Measurements from ENCODE around the gene THAP6.
"Not testable (repeated sequence)": the region's sequence is repeated elsewhere in the genome, so short reads cannot be mapped to it uniquely, and the experiment has no call there.

Gene THAP6

DNA sequence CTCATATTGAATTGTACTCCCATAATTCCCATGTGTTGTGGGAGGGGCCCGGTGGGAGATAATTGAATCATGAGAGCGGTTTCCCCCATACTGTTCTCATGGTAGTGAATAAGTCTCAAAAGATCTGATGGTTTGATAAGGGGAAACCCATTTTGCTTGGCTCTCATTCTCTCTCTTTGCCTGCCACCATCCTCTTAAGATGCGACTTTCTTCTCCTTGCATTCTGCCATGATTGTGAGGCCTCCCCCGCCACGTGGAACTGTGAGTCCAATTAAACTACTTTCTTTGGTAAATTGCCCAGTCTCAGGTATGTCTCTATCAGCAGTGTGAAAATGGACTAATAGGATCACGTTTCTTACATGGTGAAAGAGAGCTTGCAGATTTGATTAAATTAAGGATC lies 23.0 kb downstream of the THAP6 start:
- H3K9me2 ChIP-seq (replicated peaks; ENCODE audit: low read depth, low read length); H3K36me3 ChIP-seq (ENCODE audit: insufficient read depth, low read length); H4K20me1 ChIP-seq (ENCODE audit: insufficient read depth, low read length, poor library complexity, severe bottlenecking); H3K4me1 ChIP-seq (ENCODE audit: insufficient read depth, low read length, poor library complexity, severe bottlenecking); H3K79me2 ChIP-seq (ENCODE audit: insufficient read depth, low read length); H3K4me3 ChIP-seq (ENCODE audit: low read length, poor library complexity, severe bottlenecking); H3K9me3 ChIP-seq (ENCODE audit: insufficient read depth, low read depth, low read length); H3K4me2 ChIP-seq (ENCODE audit: low read depth, low read length, poor library complexity, severe bottlenecking); H3K27me3 ChIP-seq (ENCODE audit: insufficient read depth, low read length, poor library complexity, severe bottlenecking); H2AFZ ChIP-seq (ENCODE audit: low read length); H3F3A ChIP-seq (ENCODE audit: low read depth); H3K9ac ChIP-seq (ENCODE audit: low read depth, low read length, poor library complexity, severe bottlenecking): not testable (repeated sequence)

GRCh38 chr4:75542824-75543223 lies 28.6 kb downstream of the THAP6 start:
- Histone ChIP-seq H3K4me1 (ENCODE audit: insufficient read depth, low read length, poor library complexity, severe bottlenecking) (no peaks in the 10 kb centered on the region), H3K4me3 (ENCODE audit: low read length, poor library complexity, severe bottlenecking) (no peak overlapping the region), H3F3A (ENCODE audit: low read depth) (no peaks in the 10 kb centered on the region), H3K27me3 (ENCODE audit: insufficient read depth, low read length, poor library complexity, severe bottlenecking) (no peaks in the 10 kb centered on the region), H3K9me2 (replicated peaks; ENCODE audit: low read depth, low read length) (no peaks in the 10 kb centered on the region), H3K36me3 (ENCODE audit: insufficient read depth, low read length) (no peaks in the 10 kb centered on the region), H3K79me2 (ENCODE audit: insufficient read depth, low read length) (no peaks in the 10 kb centered on the region), H4K20me1 (ENCODE audit: insufficient read depth, low read length, poor library complexity, severe bottlenecking) (no peaks in the 10 kb centered on the region), H2AFZ (ENCODE audit: low read length) (no peak overlapping the region), H3K9me3 (ENCODE audit: insufficient read depth, low read depth, low read length) (no peaks in the 10 kb centered on the region), H3K4me2 (ENCODE audit: low read depth, low read length, poor library complexity, severe bottlenecking) (no peak overlapping the region), H3K9ac (ENCODE audit: low read depth, low read length, poor library complexity, severe bottlenecking) (no peak overlapping the region)
- no peak for TF ChIP-seq EZH2phosphoT487 (IDR thresholded peaks at IDR 0.05; ENCODE audit: borderline replicate concordance)

GRCh38 chr4:75544220-75544619 lies 29.9 kb downstream of the THAP6 start:
- not testable (repeated sequence) for H3F3A ChIP-seq (ENCODE audit: low read depth); H3K36me3 ChIP-seq (ENCODE audit: insufficient read depth, low read length); H3K79me2 ChIP-seq (ENCODE audit: insufficient read depth, low read length)

GRCh38 chr4:75544870-75545269 lies 30.6 kb downstream of the THAP6 start:
- Histone ChIP-seq H4K20me1 (ENCODE audit: insufficient read depth, low read length, poor library complexity, severe bottlenecking) (no peaks in the 10 kb centered on the region), H3K9me3 (ENCODE audit: insufficient read depth, low read depth, low read length) (no peaks in the 10 kb centered on the region), H3K9ac (ENCODE audit: low read depth, low read length, poor library complexity, severe bottlenecking) (no peak overlapping the region), H3K27me3 (ENCODE audit: insufficient read depth, low read length, poor library complexity, severe bottlenecking) (no peaks in the 10 kb centered on the region), H3K4me1 (ENCODE audit: insufficient read depth, low read length, poor library complexity, severe bottlenecking) (no peaks in the 10 kb centered on the region), H3K79me2 (ENCODE audit: insufficient read depth, low read length) (no peaks in the 10 kb centered on the region), H3F3A (ENCODE audit: low read depth) (no peaks in the 10 kb centered on the region), H3K4me2 (ENCODE audit: low read depth, low read length, poor library complexity, severe bottlenecking) (no peak overlapping the region), H2AFZ (ENCODE audit: low read length) (no peak overlapping the region), H3K4me3 (ENCODE audit: low read length, poor library complexity, severe bottlenecking) (no peak overlapping the region), H3K36me3 (ENCODE audit: insufficient read depth, low read length) (no peaks in the 10 kb centered on the region), H3K9me2 (replicated peaks; ENCODE audit: low read depth, low read length) (no peaks in the 10 kb centered on the region)
- no peak for TF ChIP-seq EZH2phosphoT487 (IDR thresholded peaks at IDR 0.05; ENCODE audit: borderline replicate concordance)
- TF ChIP-seq, protein P1, sequence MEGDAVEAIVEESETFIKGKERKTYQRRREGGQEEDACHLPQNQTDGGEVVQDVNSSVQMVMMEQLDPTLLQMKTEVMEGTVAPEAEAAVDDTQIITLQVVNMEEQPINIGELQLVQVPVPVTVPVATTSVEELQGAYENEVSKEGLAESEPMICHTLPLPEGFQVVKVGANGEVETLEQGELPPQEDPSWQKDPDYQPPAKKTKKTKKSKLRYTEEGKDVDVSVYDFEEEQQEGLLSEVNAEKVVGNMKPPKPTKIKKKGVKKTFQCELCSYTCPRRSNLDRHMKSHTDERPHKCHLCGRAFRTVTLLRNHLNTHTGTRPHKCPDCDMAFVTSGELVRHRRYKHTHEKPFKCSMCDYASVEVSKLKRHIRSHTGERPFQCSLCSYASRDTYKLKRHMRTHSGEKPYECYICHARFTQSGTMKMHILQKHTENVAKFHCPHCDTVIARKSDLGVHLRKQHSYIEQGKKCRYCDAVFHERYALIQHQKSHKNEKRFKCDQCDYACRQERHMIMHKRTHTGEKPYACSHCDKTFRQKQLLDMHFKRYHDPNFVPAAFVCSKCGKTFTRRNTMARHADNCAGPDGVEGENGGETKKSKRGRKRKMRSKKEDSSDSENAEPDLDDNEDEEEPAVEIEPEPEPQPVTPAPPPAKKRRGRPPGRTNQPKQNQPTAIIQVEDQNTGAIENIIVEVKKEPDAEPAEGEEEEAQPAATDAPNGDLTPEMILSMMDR (conservative IDR thresholded peaks at IDR 0.05; ENCODE audit: low read length): no peak

More at GRCh38 chr4:75544220-75544619, 29.9 kb downstream of the THAP6 start:
- not testable (repeated sequence) for H4K20me1 ChIP-seq (ENCODE audit: insufficient read depth, low read length, poor library complexity, severe bottlenecking); H3K9me3 ChIP-seq (ENCODE audit: insufficient read depth, low read depth, low read length); H3K4me1 ChIP-seq (ENCODE audit: insufficient read depth, low read length, poor library complexity, severe bottlenecking); H3K4me3 ChIP-seq (ENCODE audit: low read length, poor library complexity, severe bottlenecking); H3K9me2 ChIP-seq (replicated peaks; ENCODE audit: low read depth, low read length); H3K9ac ChIP-seq (ENCODE audit: low read depth, low read length, poor library complexity, severe bottlenecking); H2AFZ ChIP-seq (ENCODE audit: low read length); H3K27me3 ChIP-seq (ENCODE audit: insufficient read depth, low read length, poor library complexity, severe bottlenecking); H3K4me2 ChIP-seq (ENCODE audit: low read depth, low read length, poor library complexity, severe bottlenecking)

DNA sequence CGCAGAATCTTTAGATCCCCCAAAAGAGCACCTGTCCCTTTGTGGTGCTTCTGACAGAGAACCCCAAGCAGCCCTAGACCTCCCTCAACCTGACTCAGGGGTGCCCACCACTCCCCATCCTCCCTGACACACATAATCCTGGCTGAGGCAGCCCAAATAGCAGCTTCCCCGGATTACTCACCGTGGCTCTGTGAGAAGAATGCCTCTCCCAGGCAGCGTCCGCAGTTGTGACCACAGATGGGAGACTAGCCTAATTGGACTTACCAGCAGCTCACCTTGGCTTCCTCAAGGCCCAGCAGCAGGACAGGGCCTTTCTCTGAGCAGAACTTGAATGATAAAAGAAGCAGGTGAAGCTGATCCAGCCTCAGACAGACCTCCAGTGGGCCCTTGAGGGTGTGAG lies 31.3 kb downstream of the THAP6 start:
- Histone ChIP-seq H3K4me2 (ENCODE audit: low read depth, low read length, poor library complexity, severe bottlenecking) (no peak overlapping the region), H4K20me1 (ENCODE audit: insufficient read depth, low read length, poor library complexity, severe bottlenecking) (no peaks in the 10 kb centered on the region), H3F3A (ENCODE audit: low read depth) (no peaks in the 10 kb centered on the region), H3K79me2 (ENCODE audit: insufficient read depth, low read length) (no peaks in the 10 kb centered on the region), H3K9me2 (replicated peaks; ENCODE audit: low read depth, low read length) (no peaks in the 10 kb centered on the region), H3K4me1 (ENCODE audit: insufficient read depth, low read length, poor library complexity, severe bottlenecking) (no peaks in the 10 kb centered on the region), H2AFZ (ENCODE audit: low read length) (no peak overlapping the region), H3K27me3 (ENCODE audit: insufficient read depth, low read length, poor library complexity, severe bottlenecking) (no peaks in the 10 kb centered on the region), H3K9ac (ENCODE audit: low read depth, low read length, poor library complexity, severe bottlenecking) (no peak overlapping the region), H3K4me3 (ENCODE audit: low read length, poor library complexity, severe bottlenecking) (no peak overlapping the region), H3K36me3 (ENCODE audit: insufficient read depth, low read length) (no peaks in the 10 kb centered on the region), H3K9me3 (ENCODE audit: insufficient read depth, low read depth, low read length) (no peaks in the 10 kb centered on the region)
- TF ChIP-seq, protein P1 (conservative IDR thresholded peaks at IDR 0.05; ENCODE audit: low read length): no peak
- no peak for TF ChIP-seq EZH2phosphoT487 (IDR thresholded peaks at IDR 0.05; ENCODE audit: borderline replicate concordance)
